ENCODE measurements around the gene DIPK1A.

DIPK1A gene

DNA sequence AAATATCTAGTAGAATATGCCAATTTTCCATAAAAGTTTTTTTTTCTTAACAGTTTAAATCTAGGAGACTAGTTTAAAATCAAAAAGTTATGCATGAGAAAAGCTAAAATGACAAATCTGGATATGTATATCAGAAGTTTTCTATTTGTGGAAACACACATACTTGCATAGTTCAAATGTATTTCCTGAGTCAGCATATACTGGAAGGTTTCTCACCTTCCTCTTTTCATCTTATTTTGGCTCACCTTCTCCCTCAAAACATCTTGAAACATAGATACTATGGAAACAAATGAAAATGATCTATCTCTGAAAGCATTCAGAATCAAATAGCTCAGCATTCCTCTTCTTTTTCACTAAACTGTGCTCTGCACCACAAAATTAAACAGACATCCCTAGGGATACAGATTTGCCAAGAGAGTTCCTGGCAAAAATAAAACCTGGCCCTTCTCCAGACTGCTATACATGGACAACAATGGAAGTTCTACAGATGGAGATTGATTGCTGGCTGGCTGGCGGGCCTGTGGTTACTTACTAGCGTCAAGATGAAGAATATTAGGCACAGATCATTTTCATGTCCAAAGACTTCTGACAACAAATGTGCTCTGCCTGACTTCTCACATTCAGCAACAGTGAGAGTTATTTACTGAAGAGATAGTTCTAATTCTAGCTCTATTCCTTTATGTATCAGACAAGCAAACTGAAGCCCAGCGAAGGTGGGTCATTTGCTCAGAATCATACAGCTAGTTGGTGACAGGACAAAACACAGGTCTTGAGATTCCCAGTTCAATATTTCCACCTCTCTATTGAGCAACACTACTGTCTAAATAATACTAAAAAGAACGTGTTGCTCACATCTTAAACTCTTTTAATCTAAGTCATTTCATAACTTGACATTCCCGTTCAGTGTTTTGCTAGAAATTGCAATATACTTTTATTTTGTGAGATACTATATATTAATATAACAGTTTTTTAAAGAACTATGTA is 26.6 kb downstream of the DIPK1A start:
- TF ChIP-seq, protein P1, sequence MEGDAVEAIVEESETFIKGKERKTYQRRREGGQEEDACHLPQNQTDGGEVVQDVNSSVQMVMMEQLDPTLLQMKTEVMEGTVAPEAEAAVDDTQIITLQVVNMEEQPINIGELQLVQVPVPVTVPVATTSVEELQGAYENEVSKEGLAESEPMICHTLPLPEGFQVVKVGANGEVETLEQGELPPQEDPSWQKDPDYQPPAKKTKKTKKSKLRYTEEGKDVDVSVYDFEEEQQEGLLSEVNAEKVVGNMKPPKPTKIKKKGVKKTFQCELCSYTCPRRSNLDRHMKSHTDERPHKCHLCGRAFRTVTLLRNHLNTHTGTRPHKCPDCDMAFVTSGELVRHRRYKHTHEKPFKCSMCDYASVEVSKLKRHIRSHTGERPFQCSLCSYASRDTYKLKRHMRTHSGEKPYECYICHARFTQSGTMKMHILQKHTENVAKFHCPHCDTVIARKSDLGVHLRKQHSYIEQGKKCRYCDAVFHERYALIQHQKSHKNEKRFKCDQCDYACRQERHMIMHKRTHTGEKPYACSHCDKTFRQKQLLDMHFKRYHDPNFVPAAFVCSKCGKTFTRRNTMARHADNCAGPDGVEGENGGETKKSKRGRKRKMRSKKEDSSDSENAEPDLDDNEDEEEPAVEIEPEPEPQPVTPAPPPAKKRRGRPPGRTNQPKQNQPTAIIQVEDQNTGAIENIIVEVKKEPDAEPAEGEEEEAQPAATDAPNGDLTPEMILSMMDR (IDR thresholded peaks at IDR 0.05; ENCODE audit: low read depth, low read length): no peak
- DNase-seq (ENCODE audit: extremely low read depth, low read depth): peak; percentile 95

DNA sequence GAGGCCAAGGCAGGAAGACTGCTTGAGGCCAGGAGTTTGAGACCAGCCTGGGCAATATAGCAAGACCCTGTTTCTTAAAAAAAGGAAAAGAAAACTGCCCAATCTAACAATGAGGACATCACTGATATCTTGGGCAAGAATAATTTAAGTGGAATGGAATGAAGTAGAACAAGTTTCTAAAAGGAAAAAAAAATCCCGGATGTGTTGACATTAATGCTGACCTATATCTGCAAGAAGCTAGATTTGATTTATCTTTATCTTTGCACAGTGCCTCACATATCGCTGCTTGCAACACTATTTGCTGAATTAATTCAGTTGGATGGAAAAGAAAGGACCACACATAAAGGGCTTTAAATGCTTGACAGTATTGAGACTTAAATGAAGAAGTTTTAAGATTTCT is 27.8 kb downstream of the DIPK1A start:
- no peak for DNase-seq (ENCODE audit: extremely low read depth, low read depth)
- TF ChIP-seq, protein P1 (IDR thresholded peaks at IDR 0.05; ENCODE audit: low read depth, low read length): no peak

DNA sequence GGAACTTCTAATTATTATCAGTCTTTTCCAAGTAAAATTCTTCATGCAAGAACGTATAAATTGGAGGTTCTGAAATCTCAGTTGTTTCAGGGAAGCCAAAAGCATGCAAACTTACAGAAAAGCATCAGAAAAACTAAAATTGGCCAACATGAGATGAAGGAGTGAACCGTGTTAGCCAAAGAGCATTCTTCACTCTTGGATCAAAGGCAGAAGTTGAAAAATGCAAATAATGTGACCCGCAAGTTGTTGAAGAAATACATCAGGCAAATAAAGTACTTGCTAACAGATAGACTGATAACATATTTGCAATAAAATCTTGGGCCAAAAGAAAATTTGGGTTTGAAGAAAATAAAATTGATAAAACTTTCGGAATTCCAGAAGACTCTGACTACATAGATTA is 29.6 kb downstream of the DIPK1A start:
- TF ChIP-seq, protein P1 (IDR thresholded peaks at IDR 0.05; ENCODE audit: low read depth, low read length): no peak
- no peak for DNase-seq (ENCODE audit: extremely low read depth, low read depth)

DNA sequence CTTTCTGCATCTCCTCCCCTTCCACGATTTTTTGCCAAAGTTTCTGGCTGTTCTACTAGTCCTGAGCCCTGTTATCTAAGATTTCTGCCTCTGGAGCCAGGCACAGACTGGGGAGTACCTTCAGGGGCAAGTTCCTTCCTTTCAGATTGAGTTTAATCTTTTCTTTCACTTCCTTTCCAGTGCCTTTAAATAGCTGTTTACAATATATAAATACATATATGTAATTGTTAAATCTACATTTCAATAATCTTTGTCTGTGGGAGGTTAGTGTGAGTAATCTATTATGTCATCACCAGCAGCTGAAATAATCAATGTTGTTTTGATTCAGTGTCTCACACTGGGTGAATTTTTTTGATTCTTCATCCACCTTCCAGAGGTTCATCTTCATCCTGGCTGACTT is 31.8 kb downstream of the DIPK1A start:
- no peak for DNase-seq (ENCODE audit: extremely low read depth, low read depth)
- TF ChIP-seq, protein P1 (IDR thresholded peaks at IDR 0.05; ENCODE audit: low read depth, low read length): no peak

DNA sequence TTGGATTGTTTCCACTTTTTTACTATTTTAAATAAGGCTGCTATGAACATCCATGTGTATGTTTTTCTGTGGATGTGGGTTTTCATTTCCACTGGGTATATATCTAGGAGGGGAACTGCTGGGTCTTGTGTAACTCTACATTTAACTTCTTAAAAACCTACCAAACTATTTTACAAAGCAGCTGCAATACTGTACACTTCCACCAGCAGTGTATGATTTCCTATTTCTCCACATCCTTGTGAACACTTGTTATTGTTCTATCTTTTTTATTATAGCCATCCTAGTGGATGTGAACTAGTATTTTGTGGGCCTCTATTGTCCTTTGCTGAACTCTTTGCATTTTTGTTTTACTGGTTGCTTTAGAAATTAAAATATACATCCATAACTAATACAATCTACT is 33.4 kb downstream of the DIPK1A start:
- DNase-seq (ENCODE audit: extremely low read depth, low read depth): no peak
- TF ChIP-seq, protein P1 (IDR thresholded peaks at IDR 0.05; ENCODE audit: low read depth, low read length): no peak

DNA sequence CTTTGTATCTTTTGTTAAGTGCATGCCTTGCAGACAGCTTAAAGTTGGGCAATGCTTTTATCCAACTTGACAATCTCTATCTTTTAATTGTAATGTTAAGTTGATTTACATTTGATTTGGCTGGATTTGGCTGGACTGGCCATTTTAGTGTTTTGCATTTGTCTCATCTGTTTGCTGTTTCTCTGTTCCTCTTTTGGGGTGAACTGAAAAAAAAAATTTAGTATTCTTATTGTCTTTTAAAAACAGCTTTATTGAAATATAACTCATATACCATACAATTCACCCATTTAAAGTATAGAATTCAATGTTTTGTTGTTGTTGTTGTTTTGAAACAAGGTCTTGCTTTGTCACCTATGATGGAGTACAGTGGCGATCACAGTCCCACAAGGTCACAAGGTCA is 34.4 kb downstream of the DIPK1A start:
- TF ChIP-seq, protein P1 (IDR thresholded peaks at IDR 0.05; ENCODE audit: low read depth, low read length): no peak
- DNase-seq (ENCODE audit: extremely low read depth, low read depth): no peak

DNA sequence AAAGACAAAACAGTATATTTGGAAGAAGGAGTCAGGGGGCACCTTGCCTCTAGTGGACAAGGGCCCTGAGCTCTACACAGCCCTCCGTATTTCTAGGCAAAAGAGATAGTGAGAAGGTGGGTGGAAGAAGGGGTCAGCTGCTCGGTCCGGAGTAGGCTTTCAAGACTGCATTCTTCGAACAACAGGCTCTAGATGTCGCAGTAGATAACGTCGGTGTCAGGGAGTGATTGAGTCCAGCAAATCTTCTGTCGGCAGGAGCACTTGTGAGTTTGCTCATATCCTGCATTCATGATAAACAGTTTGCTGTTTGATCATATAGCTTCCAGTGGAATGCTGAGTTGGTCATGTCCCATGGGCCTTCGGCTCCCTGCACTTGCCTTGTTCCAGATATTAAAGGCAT is 36.8 kb downstream of the DIPK1A start:
- TF ChIP-seq, protein P1 (IDR thresholded peaks at IDR 0.05; ENCODE audit: low read depth, low read length): no peak
- DNase-seq (ENCODE audit: extremely low read depth, low read depth): no peak

Data from AG09319 (cell line).